Hepatocyte (in vitro differentiated cells): ENCODE measurements around the gene COPS6. TPM values are rescaled to one million over a fixed set of nuclear protein-coding genes. Genes with fewer than 3 reads are reported as not detected.
A peak's percentile ranks its signal among the peaks of the same experiment; 100 is the strongest.
"Not testable (repeated sequence)": the region's sequence is repeated elsewhere in the genome, so short reads cannot be mapped to it uniquely, and the experiment has no call there.

Source experiments
- DNase-seq: peaks from one replicate; pipeline ENCODE4 v3.0.0-alpha.2; 2016; ENCODE audit warnings: low spot score
- H2AFZ ChIP-seq: fragments of 200-600 bp; sonication (generic); 2 replicates; pipeline ENCODE4 v1.6.0; 2016; ENCODE audit warnings: antibody characterized with exemption, mild to moderate bottlenecking
- H3K27ac ChIP-seq: fragments of 200-600 bp; sonication (generic); 2 replicates; pipeline ENCODE4 v1.5.1; 2016; ENCODE audit warnings: mild to moderate bottlenecking
- H3K27me3 ChIP-seq: fragments of 200-600 bp; sonication (generic); 2 replicates; pipeline ENCODE4 v1.6.1; 2016
- H3K36me3 ChIP-seq: fragments of 200-600 bp; sonication (generic); replicated peaks from 2 replicates; pipeline ENCODE4 v1.5.1; 2016; ENCODE audit warnings: low read depth; ENCODE audit not compliant: insufficient read depth
- H3K4me1 ChIP-seq: fragments of 200-600 bp; sonication (generic); 2 replicates; pipeline ENCODE4 v1.5.1; 2016; ENCODE audit warnings: mild to moderate bottlenecking, moderate library complexity; ENCODE audit not compliant: insufficient read depth
- H3K4me2 ChIP-seq: fragments of 200-600 bp; sonication (generic); 2 replicates; pipeline ENCODE4 v1.6.0; 2016
- H3K4me3 ChIP-seq: fragments of 200-600 bp; sonication (generic); 2 replicates; pipeline ENCODE4 v1.5.1; 2016; ENCODE audit warnings: mild to moderate bottlenecking
- H3K79me2 ChIP-seq: fragments of 200-600 bp; sonication (generic); 2 replicates; pipeline ENCODE4 v1.6.0; 2017; ENCODE audit warnings: mild to moderate bottlenecking
- H3K9me2 ChIP-seq: fragments of 200-600 bp; sonication (generic); replicated peaks from 2 replicates; pipeline ENCODE4 v1.6.0; 2017; ENCODE audit warnings: mild to moderate bottlenecking; ENCODE audit not compliant: insufficient read depth
- H3K9me3 ChIP-seq: fragments of 200-600 bp; sonication (generic); 2 replicates; pipeline ENCODE4 v1.5.1; 2016; ENCODE audit warnings: low read depth, mild to moderate bottlenecking
- H4K20me1 ChIP-seq: fragments of 200-600 bp; sonication (generic); 2 replicates; pipeline ENCODE4 v1.6.0; 2016; ENCODE audit warnings: mild to moderate bottlenecking; ENCODE audit not compliant: insufficient read depth, poor library complexity, severe bottlenecking
- CTCF ChIP-seq: fragments of 200-600 bp; sonication (generic); IDR thresholded peaks from 2 replicates; pipeline ENCODE4 v1.5.1; 2016; ENCODE audit warnings: antibody characterized with exemption, mild to moderate bottlenecking; ENCODE audit not compliant: poor library complexity
- EZH2 ChIP-seq: fragments of 200-600 bp; sonication (generic); IDR thresholded peaks from 2 replicates; pipeline ENCODE4 v1.6.1; 2016; ENCODE audit warnings: antibody characterized with exemption, mild to moderate bottlenecking, borderline replicate concordance
- EZH2phosphoT487 ChIP-seq: fragments of 200-600 bp; sonication (generic); IDR thresholded peaks from one replicate; pipeline ENCODE4 v1.6.1; 2018; ENCODE audit warnings: antibody characterized with exemption, mild to moderate bottlenecking, low read depth, moderate library complexity; ENCODE audit not compliant: unreplicated experiment, severe bottlenecking
- WGBS: methylation state at CpG from one replicate; pipeline ENCODE4 v1.1.6; 2016; ENCODE audit warnings: low lambda C conversion rate; ENCODE audit errors: missing lambda C conversion rate; 5-methylcytosine and 5-hydroxymethylcytosine counted together
- polyA plus RNA-seq: library from polyadenylated mRNA; unstranded; fragments of >200 nt; fragmentation: Nextera tagmentation; extraction: Ambion mirVana; gene quantifications from 2 replicates; pipeline ENCODE4 v1.2.1, GENCODE V29; 2016
- total RNA-seq: library from RNA; depleted of rRNA; stranded (reverse); fragments of >200 nt; gene quantifications from 2 replicates; pipeline ENCODE4 v1.2.3, GENCODE V29; 2014

COPS6 gene
- total and polyA plus RNA-seq, 2 experiments from 2014 or later: 41.9 to 163 TPM

- Histone ChIP-seq H4K20me1 (no peaks in the 10 kb centered on the region), H3K27ac (peak overlapping the region; percentile 94), H2AFZ (peak overlapping the region; percentile 84), H3K27me3 (no peaks in the 10 kb centered on the region), H3K79me2 (no peaks in the 10 kb centered on the region), H3K9me2 (no peaks in the 10 kb centered on the region), H3K4me3 (peak overlapping the region; percentile 25), H3K4me1 (peaks cover 12% of the 10 kb centered on the region), H3K4me2 (peak overlapping the region; percentile 99), H3K9me3 (no peaks in the 10 kb centered on the region), H3K36me3 (no peaks in the 10 kb centered on the region)
- peak; percentile 48 for DNase-seq
- 6% methylated on average over 35 of the region's 37 CpGs for WGBS
- TF ChIP-seq CTCF (no peak), EZH2 (no peak), EZH2phosphoT487 (no peak)
Measured at GRCh38 chr7:100127866-100128636, 39.3 kb downstream of the COPS6 start.

- no peak for TF ChIP-seq EZH2
- TF ChIP-seq EZH2phosphoT487: no peak
- no peak for TF ChIP-seq CTCF
Measured at GRCh38 chr7:100128637-100128963, 39.8 kb downstream of the COPS6 start.

DNA sequence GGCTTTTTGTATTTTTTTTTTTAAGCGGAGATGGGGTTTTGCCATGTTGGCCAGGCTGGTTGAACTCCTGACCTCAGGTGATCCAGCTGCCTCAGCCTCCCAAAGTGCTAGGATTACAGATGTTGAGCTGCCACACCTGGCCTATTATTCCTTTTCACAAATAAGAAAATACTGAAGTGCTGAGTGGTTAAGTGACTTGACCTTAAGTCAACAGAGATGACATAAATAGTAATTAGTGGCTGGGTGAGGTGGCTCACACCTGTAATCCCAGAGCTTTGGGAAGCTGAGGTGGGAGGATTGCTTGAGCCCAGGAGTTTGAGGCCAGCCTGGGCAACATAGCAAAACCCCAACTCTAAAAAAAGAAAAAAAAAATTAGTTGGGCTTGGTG lies 41.4 kb downstream of the COPS6 start:
- H3K4me2 ChIP-seq: peak overlapping the region; percentile 83
- not testable (repeated sequence) for H3K27me3 ChIP-seq, DNase-seq, H3K27ac ChIP-seq, H3K79me2 ChIP-seq, H3K9me3 ChIP-seq, H4K20me1 ChIP-seq, H3K9me2 ChIP-seq, H3K4me1 ChIP-seq, H3K4me3 ChIP-seq, H3K36me3 ChIP-seq, H2AFZ ChIP-seq
- WGBS: 67% methylated on average over 1 of the region's 1 CpG

More at GRCh38 chr7:100128637-100128963, 39.8 kb downstream of the COPS6 start:
- Histone ChIP-seq H4K20me1 (no peaks in the 10 kb centered on the region), H3K9me3 (no peaks in the 10 kb centered on the region), H3K4me3 (no peak overlapping the region), H3K36me3 (no peaks in the 10 kb centered on the region), H3K79me2 (no peaks in the 10 kb centered on the region), H2AFZ (no peak overlapping the region), H3K27me3 (no peaks in the 10 kb centered on the region), H3K9me2 (no peaks in the 10 kb centered on the region), H3K4me2 (peak overlapping the region; percentile 99), H3K27ac (no peak overlapping the region), H3K4me1 (peaks cover 12% of the 10 kb centered on the region)
- DNase-seq: no peak
- WGBS: 62% methylated on average over 1 of the region's 1 CpG

DNA sequence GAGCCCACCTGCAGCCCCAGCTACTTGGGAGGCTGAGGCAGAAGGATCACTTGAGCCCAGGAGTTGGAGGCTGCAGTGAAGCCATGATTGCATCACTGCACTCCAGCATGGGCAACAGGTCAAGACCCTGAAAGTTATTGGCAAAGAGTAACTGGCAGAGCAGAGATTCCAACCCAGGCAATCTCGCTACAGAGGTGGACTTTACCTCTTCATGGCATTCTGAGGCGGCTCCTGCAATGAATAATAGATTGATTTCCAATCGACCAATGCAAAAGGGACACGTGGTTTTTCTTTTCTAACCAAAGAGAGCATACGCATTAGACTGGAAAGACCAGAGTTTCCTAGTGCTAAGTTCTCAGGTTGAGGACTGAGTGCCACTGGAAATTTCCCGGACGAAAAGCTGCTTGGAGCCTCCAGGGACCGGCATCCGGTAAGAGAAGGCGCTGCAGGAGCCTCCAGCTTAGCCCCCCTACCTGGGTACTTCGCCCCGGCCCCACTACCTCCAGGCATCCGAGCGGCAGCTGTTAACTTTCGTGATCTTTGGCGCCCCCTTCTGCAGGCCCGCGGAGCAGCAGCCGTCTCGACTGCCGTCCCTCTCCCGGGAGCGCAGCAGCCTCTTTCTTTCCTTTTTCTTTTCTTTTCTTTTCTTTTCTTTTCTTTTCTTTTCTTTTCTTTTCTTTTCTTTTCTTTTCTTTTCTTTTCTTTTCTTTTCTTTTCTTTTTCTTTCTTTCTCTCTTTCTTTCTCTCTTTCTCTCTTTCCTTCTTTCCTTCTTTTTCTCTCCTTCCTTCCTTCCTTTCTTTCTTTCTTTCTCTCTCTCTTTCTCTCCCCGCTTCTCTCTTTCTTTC lies 42.1 kb downstream of the COPS6 start:
- Histone ChIP-seq H2AFZ (peak overlapping the region; percentile 13), H3K4me3 (no peak overlapping the region), H3K9me3 (no peaks in the 10 kb centered on the region), H4K20me1 (no peaks in the 10 kb centered on the region), H3K27ac (no peak overlapping the region), H3K36me3 (no peaks in the 10 kb centered on the region), H3K4me2 (peak overlapping the region; percentile 83), H3K4me1 (peaks cover 7% of the 10 kb centered on the region), H3K79me2 (no peaks in the 10 kb centered on the region), H3K27me3 (no peaks in the 10 kb centered on the region), H3K9me2 (no peaks in the 10 kb centered on the region)
- WGBS: 9% methylated on average over 24 of the region's 24 CpGs
- DNase-seq: peak; percentile 87
- peak; percentile 90 for TF ChIP-seq CTCF
- no peak for TF ChIP-seq EZH2
